ENCODE results near the gene JAZF1.

The JAZF1 gene

DNA sequence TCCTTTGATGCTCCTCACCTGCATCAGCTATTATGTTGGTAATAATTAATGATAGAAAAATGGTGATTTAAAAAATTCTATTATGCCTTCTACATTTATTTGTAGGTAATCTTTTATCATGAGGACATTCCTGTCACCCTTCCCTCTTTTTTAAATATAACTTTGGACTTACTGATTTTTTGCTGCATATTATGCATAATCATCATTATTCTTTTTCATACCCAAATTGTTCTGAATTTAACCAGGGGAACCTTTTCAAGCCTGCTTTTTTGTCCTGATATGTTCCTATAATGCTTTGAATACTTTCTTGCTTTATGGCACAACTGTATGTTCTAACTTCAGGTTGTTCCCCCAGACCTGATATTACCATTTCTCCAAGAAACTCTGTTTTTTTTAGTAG, 392.2 kb downstream of the JAZF1 start:
- no peak for DNase-seq

- peak; percentile 56 for DNase-seq
Measured at GRCh38 chr7:27784399-27785053, 396.1 kb downstream of the JAZF1 start.

- DNase-seq, result peak; percentile 14
Measured at GRCh38 chr7:27782849-27783248, 397.7 kb downstream of the JAZF1 start.

- no peak for DNase-seq
Measured at GRCh38 chr7:27781188-27781587, 399.4 kb downstream of the JAZF1 start.
